Measurements from ENCODE around the gene CCDC127.

DNA sequence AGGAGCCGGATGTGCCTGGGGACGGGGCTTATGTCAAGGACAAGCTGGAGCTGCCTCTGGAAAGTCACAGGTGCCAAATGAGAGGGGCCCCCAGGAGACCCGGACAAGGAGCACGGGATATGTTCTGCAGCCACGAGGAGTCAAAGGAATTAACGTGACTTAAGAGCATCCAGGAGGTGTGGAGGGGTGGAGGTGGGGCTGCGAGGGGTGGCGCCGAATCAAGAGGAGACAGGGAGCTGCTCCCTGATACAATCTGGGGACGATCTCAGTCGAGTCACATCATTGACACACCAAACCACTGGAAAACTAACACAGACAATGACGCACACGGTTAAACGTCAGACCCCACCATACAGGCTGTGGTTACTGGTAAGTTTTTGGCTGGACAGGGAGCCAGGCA lies 10.4 kb downstream of the CCDC127 start:
- TF ChIP-seq SRY (CRISPR knock-in tag; IDR thresholded peaks at IDR 0.05) (no peak), MAFF (IDR thresholded peaks at IDR 0.05; ENCODE audit: low read depth, low read length) (no peak), SMARCE1 (IDR thresholded peaks at IDR 0.05; ENCODE audit: borderline replicate concordance) (no peak), HMGXB4 (CRISPR knock-in tag; IDR thresholded peaks at IDR 0.05; ENCODE audit: borderline replicate concordance in 1 of 2, low read depth in 1 of 2) (no peak), CREB1 (IDR thresholded peaks at IDR 0.05) (no peak), CREB1 (CRISPR knock-in tag; IDR thresholded peaks at IDR 0.05) (no peak), NCOA2 (CRISPR knock-in tag; IDR thresholded peaks at IDR 0.05) (no peak), SETDB1 (CRISPR knock-in tag; IDR thresholded peaks at IDR 0.05; ENCODE audit: borderline replicate concordance) (no peak), PAXIP1 (CRISPR knock-in tag; conservative IDR thresholded peaks at IDR 0.05) (no peak), POLR2A (IDR thresholded peaks at IDR 0.05; ENCODE audit: insufficient read depth in 1 of 2, low read depth in 2 of 2, low read length in 2 of 2) (no peak), ELF1 (CRISPR knock-in tag; IDR thresholded peaks at IDR 0.05) (no peak)
- TF ChIP-seq, protein P1, sequence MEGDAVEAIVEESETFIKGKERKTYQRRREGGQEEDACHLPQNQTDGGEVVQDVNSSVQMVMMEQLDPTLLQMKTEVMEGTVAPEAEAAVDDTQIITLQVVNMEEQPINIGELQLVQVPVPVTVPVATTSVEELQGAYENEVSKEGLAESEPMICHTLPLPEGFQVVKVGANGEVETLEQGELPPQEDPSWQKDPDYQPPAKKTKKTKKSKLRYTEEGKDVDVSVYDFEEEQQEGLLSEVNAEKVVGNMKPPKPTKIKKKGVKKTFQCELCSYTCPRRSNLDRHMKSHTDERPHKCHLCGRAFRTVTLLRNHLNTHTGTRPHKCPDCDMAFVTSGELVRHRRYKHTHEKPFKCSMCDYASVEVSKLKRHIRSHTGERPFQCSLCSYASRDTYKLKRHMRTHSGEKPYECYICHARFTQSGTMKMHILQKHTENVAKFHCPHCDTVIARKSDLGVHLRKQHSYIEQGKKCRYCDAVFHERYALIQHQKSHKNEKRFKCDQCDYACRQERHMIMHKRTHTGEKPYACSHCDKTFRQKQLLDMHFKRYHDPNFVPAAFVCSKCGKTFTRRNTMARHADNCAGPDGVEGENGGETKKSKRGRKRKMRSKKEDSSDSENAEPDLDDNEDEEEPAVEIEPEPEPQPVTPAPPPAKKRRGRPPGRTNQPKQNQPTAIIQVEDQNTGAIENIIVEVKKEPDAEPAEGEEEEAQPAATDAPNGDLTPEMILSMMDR (CRISPR knock-in tag; IDR thresholded peaks at IDR 0.05): no peak
- TF ChIP-seq, protein P2, sequence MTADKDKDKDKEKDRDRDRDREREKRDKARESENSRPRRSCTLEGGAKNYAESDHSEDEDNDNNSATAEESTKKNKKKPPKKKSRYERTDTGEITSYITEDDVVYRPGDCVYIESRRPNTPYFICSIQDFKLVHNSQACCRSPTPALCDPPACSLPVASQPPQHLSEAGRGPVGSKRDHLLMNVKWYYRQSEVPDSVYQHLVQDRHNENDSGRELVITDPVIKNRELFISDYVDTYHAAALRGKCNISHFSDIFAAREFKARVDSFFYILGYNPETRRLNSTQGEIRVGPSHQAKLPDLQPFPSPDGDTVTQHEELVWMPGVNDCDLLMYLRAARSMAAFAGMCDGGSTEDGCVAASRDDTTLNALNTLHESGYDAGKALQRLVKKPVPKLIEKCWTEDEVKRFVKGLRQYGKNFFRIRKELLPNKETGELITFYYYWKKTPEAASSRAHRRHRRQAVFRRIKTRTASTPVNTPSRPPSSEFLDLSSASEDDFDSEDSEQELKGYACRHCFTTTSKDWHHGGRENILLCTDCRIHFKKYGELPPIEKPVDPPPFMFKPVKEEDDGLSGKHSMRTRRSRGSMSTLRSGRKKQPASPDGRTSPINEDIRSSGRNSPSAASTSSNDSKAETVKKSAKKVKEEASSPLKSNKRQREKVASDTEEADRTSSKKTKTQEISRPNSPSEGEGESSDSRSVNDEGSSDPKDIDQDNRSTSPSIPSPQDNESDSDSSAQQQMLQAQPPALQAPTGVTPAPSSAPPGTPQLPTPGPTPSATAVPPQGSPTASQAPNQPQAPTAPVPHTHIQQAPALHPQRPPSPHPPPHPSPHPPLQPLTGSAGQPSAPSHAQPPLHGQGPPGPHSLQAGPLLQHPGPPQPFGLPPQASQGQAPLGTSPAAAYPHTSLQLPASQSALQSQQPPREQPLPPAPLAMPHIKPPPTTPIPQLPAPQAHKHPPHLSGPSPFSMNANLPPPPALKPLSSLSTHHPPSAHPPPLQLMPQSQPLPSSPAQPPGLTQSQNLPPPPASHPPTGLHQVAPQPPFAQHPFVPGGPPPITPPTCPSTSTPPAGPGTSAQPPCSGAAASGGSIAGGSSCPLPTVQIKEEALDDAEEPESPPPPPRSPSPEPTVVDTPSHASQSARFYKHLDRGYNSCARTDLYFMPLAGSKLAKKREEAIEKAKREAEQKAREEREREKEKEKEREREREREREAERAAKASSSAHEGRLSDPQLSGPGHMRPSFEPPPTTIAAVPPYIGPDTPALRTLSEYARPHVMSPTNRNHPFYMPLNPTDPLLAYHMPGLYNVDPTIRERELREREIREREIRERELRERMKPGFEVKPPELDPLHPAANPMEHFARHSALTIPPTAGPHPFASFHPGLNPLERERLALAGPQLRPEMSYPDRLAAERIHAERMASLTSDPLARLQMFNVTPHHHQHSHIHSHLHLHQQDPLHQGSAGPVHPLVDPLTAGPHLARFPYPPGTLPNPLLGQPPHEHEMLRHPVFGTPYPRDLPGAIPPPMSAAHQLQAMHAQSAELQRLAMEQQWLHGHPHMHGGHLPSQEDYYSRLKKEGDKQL (CRISPR knock-in tag; IDR thresholded peaks at IDR 0.05; ENCODE audit: low read depth): no peak

All from HepG2 (cell line).